IPS-18a (cell line): ENCODE results near the gene MPP2.
A peak's percentile ranks its signal among the peaks of the same experiment; 100 is the strongest.

Experiments
- H3K27ac ChIP-seq: one replicate; pipeline ENCODE4 v1.5.1; 2013; ENCODE audit warnings: low read length
- H3K27me3 ChIP-seq: one replicate; pipeline ENCODE4 v1.6.1; 2013; ENCODE audit warnings: mild to moderate bottlenecking, low read length; ENCODE audit not compliant: control insufficient read depth, insufficient read depth
- H3K36me3 ChIP-seq: one replicate; pipeline ENCODE4 v1.6.1; 2013; ENCODE audit warnings: low read depth, low read length; ENCODE audit not compliant: control insufficient read depth
- H3K4me1 ChIP-seq: one replicate; pipeline ENCODE4 v1.6.1; 2013; ENCODE audit warnings: low read depth, low read length; ENCODE audit not compliant: control insufficient read depth
- H3K4me3 ChIP-seq: one replicate; pipeline ENCODE4 v1.5.1; 2013; ENCODE audit warnings: low read length
- H3K9ac ChIP-seq: one replicate; pipeline ENCODE4 v1.6.1; 2013; ENCODE audit warnings: mild to moderate bottlenecking, low read length, moderate library complexity
- H3K9me3 ChIP-seq: one replicate; pipeline ENCODE4 v1.6.1; 2013; ENCODE audit warnings: low read depth, low read length; ENCODE audit not compliant: control insufficient read depth

Gene MPP2

GRCh38 chr17:43907425-43907981 lies at the start of gene MPP2:
TSS of gene MPP2 (minus strand) at chr17:43907536. CDS start at chr17:43904460, 3,076 bp downstream.
- Histone ChIP-seq H3K36me3 (no peaks in the 10 kb centered on the region), H3K9me3 (no peaks in the 10 kb centered on the region), H3K27ac (no peak within 1 kb of the TSS), H3K4me1 (peaks cover 10% of the 10 kb centered on the region), H3K4me3 (peak within 1 kb of the TSS; percentile 84), H3K27me3 (peaks cover 34% of the 10 kb centered on the region), H3K9ac (peak within 1 kb of the TSS; percentile 29)

- Histone ChIP-seq H3K9me3 (no peaks in the 10 kb centered on the region), H3K27me3 (peaks cover 41% of the 10 kb centered on the region), H3K9ac (no peak overlapping the region), H3K27ac (no peak overlapping the region), H3K36me3 (no peaks in the 10 kb centered on the region), H3K4me1 (no peaks in the 10 kb centered on the region), H3K4me3 (no peak overlapping the region)
These were observed 48.9 kb upstream of the MPP2 start for GRCh38 chr17:43956222-43956621.

GRCh38 chr17:43953746-43954145 lies 46.4 kb upstream of the MPP2 start, which contains the start of gene PYY:
TSS of gene PYY (minus strand) at chr17:43953940. CDS start at chr17:43953483, 457 bp downstream.
- peaks cover 49% of the 10 kb centered on the region for H3K27me3 ChIP-seq

GRCh38 chr17:43952724-43953666 lies 45.7 kb upstream of the MPP2 start:
- H3K36me3 ChIP-seq: no peaks in the 10 kb centered on the region
- H3K9me3 ChIP-seq: no peaks in the 10 kb centered on the region
- peak overlapping the region; percentile 51 for H3K9ac ChIP-seq
- H3K4me1 ChIP-seq: no peaks in the 10 kb centered on the region
- peaks cover 49% of the 10 kb centered on the region for H3K27me3 ChIP-seq
- H3K4me3 ChIP-seq: peak overlapping the region; percentile 72
- no peak overlapping the region for H3K27ac ChIP-seq

More at GRCh38 chr17:43953746-43954145, 46.4 kb upstream of the MPP2 start, which contains the start of gene PYY:
- H3K4me1 ChIP-seq: no peaks in the 10 kb centered on the region
- H3K27ac ChIP-seq: no peak within 1 kb of the TSS
- peak within 1 kb of the TSS; percentile 72 for H3K4me3 ChIP-seq
- H3K36me3 ChIP-seq: no peaks in the 10 kb centered on the region
- peak within 1 kb of the TSS; percentile 51 for H3K9ac ChIP-seq
- H3K9me3 ChIP-seq: no peaks in the 10 kb centered on the region

GRCh38 chr17:43952351-43952723 lies 45.0 kb upstream of the MPP2 start:
- H3K4me1 ChIP-seq: no peaks in the 10 kb centered on the region
- peaks cover 49% of the 10 kb centered on the region for H3K27me3 ChIP-seq

GRCh38 chr17:43951750-43952149 lies 44.4 kb upstream of the MPP2 start:
- peaks cover 49% of the 10 kb centered on the region for H3K27me3 ChIP-seq
- H3K27ac ChIP-seq: no peak overlapping the region
- H3K9ac ChIP-seq: no peak overlapping the region
- peak overlapping the region; percentile 72 for H3K4me3 ChIP-seq
- no peaks in the 10 kb centered on the region for H3K36me3 ChIP-seq
- H3K9me3 ChIP-seq: no peaks in the 10 kb centered on the region
- H3K4me1 ChIP-seq: no peaks in the 10 kb centered on the region

More at GRCh38 chr17:43952351-43952723, 45.0 kb upstream of the MPP2 start:
- H3K9me3 ChIP-seq: no peaks in the 10 kb centered on the region
- no peak overlapping the region for H3K27ac ChIP-seq
- peak overlapping the region; percentile 72 for H3K4me3 ChIP-seq
- peak overlapping the region; percentile 51 for H3K9ac ChIP-seq
- no peaks in the 10 kb centered on the region for H3K36me3 ChIP-seq

- no peak overlapping the region for H3K4me3 ChIP-seq
- H3K9ac ChIP-seq: no peak overlapping the region
- H3K4me1 ChIP-seq: no peaks in the 10 kb centered on the region
- no peak overlapping the region for H3K27ac ChIP-seq
- no peaks in the 10 kb centered on the region for H3K36me3 ChIP-seq
- peaks cover 49% of the 10 kb centered on the region for H3K27me3 ChIP-seq
- no peaks in the 10 kb centered on the region for H3K9me3 ChIP-seq
These were observed 43.2 kb upstream of the MPP2 start for GRCh38 chr17:43950554-43950953.

GRCh38 chr17:43949781-43950180 lies 42.4 kb upstream of the MPP2 start:
- H3K36me3 ChIP-seq: no peaks in the 10 kb centered on the region
- H3K27me3 ChIP-seq: peaks cover 43% of the 10 kb centered on the region
- H3K27ac ChIP-seq: no peak overlapping the region
- H3K4me3 ChIP-seq: no peak overlapping the region
- H3K9me3 ChIP-seq: no peaks in the 10 kb centered on the region
- no peaks in the 10 kb centered on the region for H3K4me1 ChIP-seq
- H3K9ac ChIP-seq: no peak overlapping the region

GRCh38 chr17:43946781-43947180 lies 39.4 kb upstream of the MPP2 start:
- no peak overlapping the region for H3K9ac ChIP-seq
- no peak overlapping the region for H3K4me3 ChIP-seq
- H3K36me3 ChIP-seq: no peaks in the 10 kb centered on the region
- peaks cover 14% of the 10 kb centered on the region for H3K27me3 ChIP-seq
- H3K4me1 ChIP-seq: no peaks in the 10 kb centered on the region
- H3K27ac ChIP-seq: no peak overlapping the region
- no peaks in the 10 kb centered on the region for H3K9me3 ChIP-seq

- no peaks in the 10 kb centered on the region for H3K4me1 ChIP-seq
- H3K4me3 ChIP-seq: no peak overlapping the region
- no peak overlapping the region for H3K9ac ChIP-seq
- H3K36me3 ChIP-seq: no peaks in the 10 kb centered on the region
- no peaks in the 10 kb centered on the region for H3K9me3 ChIP-seq
- H3K27ac ChIP-seq: no peak overlapping the region
- H3K27me3 ChIP-seq: no peaks in the 10 kb centered on the region
These were observed 37.9 kb upstream of the MPP2 start for GRCh38 chr17:43945074-43945829.

- H3K4me3 ChIP-seq: no peak within 1 kb of the TSS
- H3K9me3 ChIP-seq: no peaks in the 10 kb centered on the region
- H3K27me3 ChIP-seq: peaks cover 28% of the 10 kb centered on the region
- H3K4me1 ChIP-seq: no peaks in the 10 kb centered on the region
- no peak within 1 kb of the TSS for H3K27ac ChIP-seq
- no peaks in the 10 kb centered on the region for H3K36me3 ChIP-seq
- no peak within 1 kb of the TSS for H3K9ac ChIP-seq
These were observed 34.8 kb upstream of the MPP2 start, which contains the start of gene PPY for GRCh38 chr17:43942051-43942685. TSS of gene PPY (minus strand) at chr17:43942476. CDS start at chr17:43941654, 822 bp downstream.
